ENCODE measurements around the gene RPS17.
A peak's percentile ranks its signal among the peaks of the same experiment; 100 is the strongest.
"Not testable (repeated sequence)": the region's sequence is repeated elsewhere in the genome, so short reads cannot be mapped to it uniquely, and the experiment has no call there.

Gene RPS17

GRCh38 chr15:82502700-82503339, 37.4 kb downstream of the RPS17 start:
- not testable (repeated sequence) for DNase-seq (ENCODE audit: low read depth); H3K4me3 ChIP-seq (ENCODE audit: low read length)
- peak; percentile 29 for TF ChIP-seq CTCF (conservative IDR thresholded peaks at IDR 0.05; ENCODE audit: low read depth, low read length)

GRCh38 chr15:82500772-82501171, 39.5 kb downstream of the RPS17 start:
- not testable (repeated sequence) for H3K4me3 ChIP-seq (ENCODE audit: low read length); DNase-seq (ENCODE audit: low read depth)

- DNase-seq (ENCODE audit: low read depth); H3K4me3 ChIP-seq (ENCODE audit: low read length): not testable (repeated sequence)
Observed at GRCh38 chr15:82497978-82498377, 42.3 kb downstream of the RPS17 start.

DNA sequence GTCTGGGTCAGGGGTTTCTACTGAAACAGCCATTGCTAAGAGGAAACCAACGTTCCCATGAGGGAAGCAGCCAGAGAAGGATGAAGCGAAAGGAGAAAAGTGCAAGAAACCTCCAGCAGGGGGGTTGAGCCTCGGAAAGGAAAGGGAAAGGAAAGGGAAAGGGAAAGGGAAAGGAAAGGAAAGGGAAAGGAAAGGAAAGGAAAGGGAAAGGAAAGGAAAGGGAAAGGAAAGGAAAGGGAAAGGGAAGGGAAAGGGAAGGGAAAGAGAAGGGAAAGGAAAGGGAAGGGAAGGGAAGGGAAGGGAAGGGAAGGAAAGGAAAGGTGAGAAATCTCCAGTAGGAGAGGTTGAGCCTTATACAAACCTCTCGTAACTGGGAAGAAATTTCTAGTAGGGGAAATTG, 52.0 kb downstream of the RPS17 start:
- H3K4me3 ChIP-seq (ENCODE audit: low read length); DNase-seq (ENCODE audit: low read depth): not testable (repeated sequence)
- TF ChIP-seq CTCF (conservative IDR thresholded peaks at IDR 0.05; ENCODE audit: low read depth, low read length): peak; percentile 33

- H3K4me3 ChIP-seq (ENCODE audit: low read length); DNase-seq (ENCODE audit: low read depth): not testable (repeated sequence)
Observed at GRCh38 chr15:82487045-82487444, 53.2 kb downstream of the RPS17 start.
